Epithelial cell of proximal tubule (primary cell): ENCODE data around the gene RASD1. TPM values are rescaled to one million over a fixed set of nuclear protein-coding genes. Genes with fewer than 3 reads are reported as not detected.

ENCODE experiments used
- DNase-seq: peaks from one replicate; pipeline ENCODE4 v3.0.0-alpha.2; 2011; ENCODE audit warnings: low read depth
- H3K4me3 ChIP-seq: 2 replicates; pipeline ENCODE4 v1.5.1; 2011; ENCODE audit warnings: low read depth, mild to moderate bottlenecking, low read length
- CTCF ChIP-seq: conservative IDR thresholded peaks from 2 replicates; pipeline ENCODE4 v1.5.1; 2012; ENCODE audit warnings: low read depth, mild to moderate bottlenecking, low read length
- total RNA-seq: library from RNA; depleted of rRNA; stranded (reverse); fragments of >200 nt; gene quantifications from 2 replicates; pipeline ENCODE4 v1.2.3, GENCODE V29; 2015

RASD1 gene
- total RNA-seq, 1 donor from 2014 or later: 1.2 TPM

GRCh38 chr17:17510456-17511292 lies 14.5 kb upstream of the RASD1 start:
- H3K4me3 ChIP-seq: no peak overlapping the region
- DNase-seq: no peak
- no peak for TF ChIP-seq CTCF

- H3K4me3 ChIP-seq: no peak overlapping the region
- no peak for TF ChIP-seq CTCF
- no peak for DNase-seq
These were observed 13.6 kb upstream of the RASD1 start for GRCh38 chr17:17509601-17510425.

GRCh38 chr17:17508646-17509591 lies 12.7 kb upstream of the RASD1 start:
- no peak overlapping the region for H3K4me3 ChIP-seq
- no peak for TF ChIP-seq CTCF
- no peak for DNase-seq

GRCh38 chr17:17508019-17508535 lies 11.9 kb upstream of the RASD1 start:
- DNase-seq: no peak
- TF ChIP-seq CTCF: no peak
- no peak overlapping the region for H3K4me3 ChIP-seq

GRCh38 chr17:17507465-17508011 lies 11.3 kb upstream of the RASD1 start:
- no peak for DNase-seq
- H3K4me3 ChIP-seq: no peak overlapping the region
- TF ChIP-seq CTCF: no peak

- no peak for TF ChIP-seq CTCF
- no peak overlapping the region for H3K4me3 ChIP-seq
- no peak for DNase-seq
These were observed 10.8 kb upstream of the RASD1 start for GRCh38 chr17:17506893-17507464.
